GM19023 (cell line): Measurements from ENCODE around the gene PPIP5K2.

Experiments used
- ATAC-seq: cut with Tn5 transposase; IDR thresholded peaks from one replicate; pipeline ENCODE4 v1.9.1; 2021; ENCODE audit warnings: mild to moderate bottlenecking, moderate library complexity; ENCODE audit not compliant: unreplicated experiment

PPIP5K2 gene

DNA sequence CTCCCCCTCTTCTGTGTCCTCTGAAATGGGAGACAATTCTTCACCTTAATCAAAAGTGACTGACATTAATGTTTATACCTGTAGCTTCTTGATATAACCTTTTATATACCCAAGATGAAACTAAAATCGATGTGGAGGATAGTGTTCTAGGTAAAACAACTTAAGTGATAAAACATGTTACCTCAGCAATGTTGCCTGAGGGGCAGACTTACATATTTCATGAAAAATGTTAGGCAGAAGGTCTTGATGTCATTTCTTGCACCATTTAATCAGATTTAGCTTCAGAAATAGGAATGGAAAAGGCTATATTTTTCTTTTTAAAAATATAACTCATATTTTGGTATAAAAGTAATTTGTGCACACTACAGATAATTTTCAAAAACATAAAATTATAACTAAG lies 115.8 kb downstream of the PPIP5K2 start:
- ATAC-seq: no peak

- ATAC-seq: no peak
These were observed 117.7 kb downstream of the PPIP5K2 start for GRCh38 chr5:103237778-103238177.

DNA sequence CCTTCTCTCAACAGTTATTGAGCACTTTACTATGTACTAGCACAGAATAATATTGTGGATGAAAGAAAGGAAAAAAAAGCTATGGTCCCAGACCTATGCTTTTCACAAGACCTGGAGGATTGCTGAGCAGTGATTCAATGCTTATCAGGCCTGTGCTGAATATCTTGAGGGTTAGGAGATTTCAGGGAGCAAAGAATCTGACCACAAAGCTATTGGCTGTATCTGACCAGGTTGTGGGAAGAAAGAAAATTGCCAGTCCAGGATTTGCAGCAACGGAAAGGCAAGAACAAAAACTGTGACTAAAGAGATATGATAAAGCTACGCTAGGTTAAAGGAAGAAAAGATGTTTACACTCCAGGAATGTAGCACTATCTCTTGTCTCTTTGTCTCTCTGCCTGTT lies 123.6 kb downstream of the PPIP5K2 start:
- no peak for ATAC-seq

- ATAC-seq: no peak
These were observed 124.3 kb downstream of the PPIP5K2 start for GRCh38 chr5:103244398-103244797.

DNA sequence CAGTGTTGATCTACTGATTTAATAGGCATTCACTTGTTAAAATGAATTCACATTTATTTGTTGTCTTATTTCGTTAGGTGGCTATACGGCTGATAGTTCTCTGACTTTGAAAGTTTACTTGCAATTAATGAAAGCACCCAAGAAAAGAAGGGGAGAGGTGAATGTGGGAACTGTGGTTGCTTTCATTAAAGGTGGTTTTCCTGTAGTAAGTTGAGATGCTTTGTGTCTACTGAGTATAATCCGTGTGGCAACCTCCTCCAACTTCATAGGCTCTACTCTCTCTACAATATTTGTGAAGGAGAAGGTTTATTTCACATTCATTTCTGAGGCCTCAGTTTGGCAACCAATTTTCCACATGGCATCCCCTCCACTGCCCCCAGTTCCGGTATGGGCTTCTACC lies 125.7 kb downstream of the PPIP5K2 start:
- ATAC-seq: no peak

DNA sequence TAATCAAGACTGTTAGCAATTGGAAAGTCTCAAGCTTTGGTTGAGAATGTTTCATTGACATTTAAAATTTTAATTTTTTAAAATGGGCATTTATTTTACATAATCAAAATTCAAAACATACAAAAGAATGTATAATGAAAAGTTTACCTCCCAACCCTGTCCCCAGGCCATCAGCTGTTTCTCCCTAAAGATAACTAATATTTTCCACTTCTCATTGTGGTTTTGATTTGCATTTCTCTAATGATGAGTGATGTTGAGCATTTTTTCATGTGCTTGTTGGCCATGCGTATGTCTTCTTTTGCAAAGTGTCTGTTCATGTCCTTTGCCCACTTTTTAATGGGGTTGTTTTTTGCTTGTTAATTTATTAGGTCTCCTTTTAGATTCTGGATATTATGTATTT lies 127.0 kb downstream of the PPIP5K2 start:
- ATAC-seq: no peak

- no peak for ATAC-seq
These were observed 129.0 kb downstream of the PPIP5K2 start for GRCh38 chr5:103249068-103249467.

GRCh38 chr5:103254921-103255320 lies 134.8 kb downstream of the PPIP5K2 start:
- no peak for ATAC-seq

DNA sequence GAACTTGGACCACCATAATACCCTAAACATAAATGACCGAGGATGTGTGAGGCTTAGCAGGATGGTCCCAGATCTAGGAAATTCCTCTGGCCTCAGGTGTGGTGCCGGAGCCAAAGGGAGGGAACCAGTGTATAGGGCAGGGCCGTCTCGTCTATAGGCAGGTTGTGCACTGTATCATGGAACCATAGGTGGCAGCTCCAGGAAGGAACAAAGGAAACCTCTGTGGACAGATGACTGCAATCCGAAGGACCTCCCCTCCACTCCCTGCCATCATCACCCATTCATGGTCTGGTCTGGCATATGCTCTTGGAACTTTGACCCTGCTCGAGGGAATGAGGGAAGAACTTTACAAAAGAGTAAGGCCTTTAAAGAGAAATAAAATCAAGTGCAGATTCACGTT lies 135.6 kb downstream of the PPIP5K2 start:
- no peak for ATAC-seq

DNA sequence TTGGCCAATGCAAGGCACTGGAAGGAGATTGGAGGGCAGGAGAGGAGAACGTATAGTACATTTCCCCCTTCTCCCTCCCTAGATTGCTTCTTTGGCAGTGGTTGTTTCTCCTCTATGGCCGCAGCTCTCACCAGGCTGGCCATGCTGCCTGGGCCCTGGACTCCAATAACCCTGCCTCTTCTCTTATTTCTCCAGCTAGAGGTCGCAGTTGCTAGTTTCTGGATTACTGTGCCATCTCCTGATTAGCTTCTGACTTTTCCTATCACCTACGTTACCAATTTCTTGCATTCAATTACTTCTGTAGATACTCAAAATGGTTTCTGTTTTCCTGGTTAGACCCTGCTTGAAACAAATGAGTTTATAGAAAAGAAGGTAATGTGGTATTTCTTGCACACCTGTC lies 136.1 kb downstream of the PPIP5K2 start:
- no peak for ATAC-seq

- peak; percentile 83 for ATAC-seq
These were observed 138.4 kb downstream of the PPIP5K2 start, which contains the start of gene MACIR for GRCh38 chr5:103258368-103258956. TSS of gene MACIR (plus strand) at chr5:103258763. CDS start at chr5:103275920, 17,157 bp downstream.

DNA sequence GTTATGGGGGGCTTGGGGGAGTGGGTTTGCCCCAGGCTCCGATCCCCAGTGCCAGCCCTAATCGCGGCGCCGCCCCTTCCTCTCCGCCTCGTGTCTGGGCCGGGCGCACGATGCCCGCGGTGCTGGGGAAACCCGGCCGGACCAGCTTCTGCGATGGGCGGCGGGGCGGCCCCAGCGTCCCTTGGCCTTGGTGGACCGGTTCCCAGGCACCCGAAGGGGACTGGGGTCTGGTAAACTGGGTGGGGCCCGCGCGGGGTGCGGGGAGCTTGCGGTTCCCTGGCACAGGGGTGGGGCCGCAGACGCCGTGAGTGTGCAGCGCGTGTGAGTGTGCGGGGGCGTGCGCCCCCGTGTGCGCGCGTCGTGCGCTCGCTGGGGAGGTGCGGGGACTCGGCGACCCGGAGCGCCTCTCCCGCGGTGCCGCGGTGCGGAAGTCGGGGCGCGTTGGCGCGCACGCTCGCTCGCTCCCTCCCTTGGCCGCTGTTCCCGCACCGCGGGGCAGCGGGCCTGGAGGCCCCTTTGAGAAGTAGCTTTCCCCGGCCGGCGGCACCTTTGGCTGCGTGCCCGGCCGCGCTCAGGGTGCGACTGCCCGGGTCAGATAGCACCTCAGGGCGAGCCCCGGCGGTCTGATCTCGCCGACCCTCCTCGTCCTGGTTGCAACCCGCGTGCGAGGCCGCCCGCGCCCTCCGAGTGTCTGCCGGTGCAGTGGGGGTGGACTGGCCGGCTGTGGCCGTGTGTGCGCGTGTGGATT lies 139.0 kb downstream of the PPIP5K2 start:
- ATAC-seq: peak; percentile 42

DNA sequence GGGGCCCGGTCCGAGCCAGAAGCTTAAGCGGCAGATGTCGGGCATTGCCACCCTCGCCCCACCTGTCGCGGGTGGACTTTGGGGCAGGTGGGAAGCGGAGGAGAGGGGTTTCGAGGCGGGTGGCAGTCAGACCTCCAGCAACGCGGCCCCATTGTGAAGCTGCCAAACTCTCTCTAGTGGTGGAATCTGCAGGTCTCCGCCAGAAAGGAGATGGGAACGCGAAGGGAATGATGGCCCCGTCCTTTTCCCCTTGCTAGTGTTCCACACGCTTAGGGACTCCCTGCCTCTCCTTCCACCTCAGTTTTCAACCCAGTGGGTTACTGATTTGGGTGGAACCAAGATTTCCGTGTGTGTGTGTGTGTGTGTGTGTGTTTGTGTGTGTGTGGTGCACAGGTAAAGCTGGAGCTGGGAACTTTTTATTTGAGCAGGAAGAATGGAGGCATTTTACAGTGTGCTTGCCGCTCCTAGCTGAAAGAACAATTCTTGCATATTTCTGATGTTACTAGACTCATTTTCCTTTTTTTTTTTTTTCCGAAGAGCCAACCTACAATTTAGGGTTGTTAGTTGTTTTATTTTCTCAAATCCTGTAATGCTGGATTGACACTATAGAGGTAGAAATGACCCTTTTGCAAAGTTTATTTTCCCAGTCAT lies 139.7 kb downstream of the PPIP5K2 start:
- no peak for ATAC-seq

GRCh38 chr5:103260951-103261350 lies 140.8 kb downstream of the PPIP5K2 start:
- peak; percentile 13 for ATAC-seq
